K562 (cell line): ENCODE data around the gene CALD1. TPM values are rescaled to one million over a fixed set of nuclear protein-coding genes. Genes with fewer than 3 reads are reported as not detected.

Source experiments
- CHD7 ChIP-seq: fragments of 200-600 bp; sonication (generic); IDR thresholded peaks from one replicate; pipeline ENCODE4 v1.6.1; 2012; ENCODE audit warnings: mild to moderate bottlenecking, low read depth, low read length, inconsistent platforms
- EWSR1 ChIP-seq: fragments of 450-650 bp; IDR thresholded peaks from 2 replicates; pipeline ENCODE4 v1.6.1; 2018; ENCODE audit warnings: borderline replicate concordance, mild to moderate bottlenecking, low read depth, moderate library complexity; ENCODE audit not compliant: partially characterized antibody
- HNRNPLL ChIP-seq: fragments of 200-400 bp; formaldehyde crosslinking; IDR thresholded peaks from 2 replicates; pipeline ENCODE4 v1.6.1; 2017; ENCODE audit warnings: low read length, low read depth, mild to moderate bottlenecking; ENCODE audit not compliant: poor library complexity, severe bottlenecking
- HSF4 ChIP-seq: fragments of 250-450 bp; sonication (Bioruptor Pico); IDR thresholded peaks from 2 replicates; pipeline ENCODE4 v2.1.2; 2022; ENCODE audit warnings: mild to moderate bottlenecking, moderate library complexity, borderline replicate concordance
- ZBTB5 ChIP-seq: fragments of 450-650 bp; IDR thresholded peaks from 2 replicates; pipeline ENCODE4 v1.6.1; 2017; ENCODE audit warnings: antibody characterized with exemption
- polyA plus RNA-seq, 8 experiments: library from polyadenylated mRNA; depleted of rRNA in 4 of 8; stranded (reverse) in 5 of 8; unstranded in 3 of 8; fragments of >200 nt; fragmentation: Nextera tagmentation in 2 of 8; fragmentation: Illumina TruSeq in 1 of 8; extraction: Ambion mirVana in 2 of 8; extraction: Trizol in 1 of 8; gene quantifications; 2 replicates each; pipeline versions ENCODE4 v1.2.1 to v1.2.3, GENCODE V29; 2011 to 2014; ENCODE audit warnings: inconsistent platforms in 1 of 8, missing spikeins in 1 of 8
- total RNA-seq, 7 experiments: library from RNA; depleted of rRNA in 6 of 7; stranded (reverse); fragments of >200 nt in 6 of 7; fragmentation: Illumina TruSeq in 2 of 7; extraction: Trizol in 2 of 7; gene quantifications; 2 replicates each; pipeline versions ENCODE4 v1.2.1 to v1.2.3, GENCODE V29; 2011 to 2021; ENCODE audit warnings: low replicate concordance in 1 of 7

The CALD1 gene
- total and polyA plus RNA-seq, 9 of the 15 experiments (the other 6 are each of a cell fraction or from before 2014, with no cell fraction given) = 0.40 TPM; not detected in 8

GRCh38 chr7:134823400-134823799 lies 44.0 kb downstream of the CALD1 start (continued):
- TF ChIP-seq CHD7 (no peak), EWSR1 (no peak), HSF4 (no peak), ZBTB5 (no peak), HNRNPLL (no peak)
- TF ChIP-seq, all 486 proteins: peak for 0
